ENCODE data around the gene L3MBTL4.
A peak's percentile ranks its signal among the peaks of the same experiment; 100 is the strongest.

Gene L3MBTL4

DNA sequence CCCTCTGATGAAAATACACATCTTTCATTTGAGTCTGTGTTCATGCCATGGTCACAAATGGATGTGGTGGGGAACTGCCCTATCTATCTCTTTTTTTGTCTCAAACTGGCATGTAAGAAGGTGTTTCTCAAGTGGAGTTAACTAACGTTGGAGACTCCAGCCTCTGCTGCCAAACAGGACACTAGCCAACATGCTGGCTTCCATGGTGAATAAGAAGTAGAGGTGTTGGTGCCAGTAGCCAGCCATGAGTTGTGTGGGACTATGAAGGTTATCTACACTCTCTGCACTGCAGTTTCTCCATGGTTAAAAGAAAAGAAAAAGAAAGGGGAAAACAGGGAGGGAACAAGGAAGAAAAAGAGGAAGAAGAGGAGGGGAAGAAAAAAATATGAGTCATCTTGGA, 370.4 kb downstream of the L3MBTL4 start:
- Histone ChIP-seq H4K8ac (ENCODE audit: low read length) (no peak overlapping the region), H3K36me3 (ENCODE audit: control insufficient read depth in 1 of 2, insufficient read depth in 2 of 2, low read depth in 1 of 2, low read length in 2 of 2) (no peaks in the 10 kb centered on the region), H3K4me2 (ENCODE audit: low read length, poor library complexity, severe bottlenecking) (no peak overlapping the region), H2BK12ac (ENCODE audit: low read length in 2 of 2) (no peak overlapping the region), H3K4me1 (ENCODE audit: control insufficient read depth, insufficient read depth, low read depth, low read length) (no peaks in the 10 kb centered on the region), H3K23ac (ENCODE audit: low read length in 2 of 2) (no peak overlapping the region), H3K4me3 (ENCODE audit: insufficient read depth in 1 of 2, low read depth in 1 of 2, low read length in 2 of 2) (no peak overlapping the region), H3K9ac (ENCODE audit: low read length) (no peak overlapping the region), H2AK5ac (ENCODE audit: low read length, severe bottlenecking) (no peak overlapping the region), H4K91ac (ENCODE audit: low read length) (no peak overlapping the region), H2BK5ac (ENCODE audit: low read depth, low read length, poor library complexity, severe bottlenecking) (no peak overlapping the region), H3K4ac (ENCODE audit: low read depth in 1 of 2, low read length in 2 of 2) (no peak overlapping the region), H3K9me3 (ENCODE audit: control insufficient read depth, low read length) (no peaks in the 10 kb centered on the region), H3K18ac (ENCODE audit: low read depth in 1 of 2, low read length in 2 of 2) (no peak overlapping the region), H2AFZ (ENCODE audit: low read depth, low read length) (no peak overlapping the region), H2BK15ac (ENCODE audit: low read depth, poor library complexity, severe bottlenecking) (no peak overlapping the region), H3K27ac (ENCODE audit: low read length, poor library complexity, severe bottlenecking) (no peak overlapping the region), H3K27me3 (ENCODE audit: control insufficient read depth in 1 of 2, insufficient read depth in 1 of 2, low read length in 2 of 2) (no peaks in the 10 kb centered on the region), H3K79me1 (replicated peaks; ENCODE audit: low read length, poor library complexity, severe bottlenecking) (no peaks in the 10 kb centered on the region), H3K14ac (ENCODE audit: low read length in 2 of 2) (no peak overlapping the region), H2BK120ac (ENCODE audit: low read depth, low read length) (no peak overlapping the region)
- no peak for DNase-seq
- WGBS: 85% methylated on average over 1 of the region's 1 CpG

DNA sequence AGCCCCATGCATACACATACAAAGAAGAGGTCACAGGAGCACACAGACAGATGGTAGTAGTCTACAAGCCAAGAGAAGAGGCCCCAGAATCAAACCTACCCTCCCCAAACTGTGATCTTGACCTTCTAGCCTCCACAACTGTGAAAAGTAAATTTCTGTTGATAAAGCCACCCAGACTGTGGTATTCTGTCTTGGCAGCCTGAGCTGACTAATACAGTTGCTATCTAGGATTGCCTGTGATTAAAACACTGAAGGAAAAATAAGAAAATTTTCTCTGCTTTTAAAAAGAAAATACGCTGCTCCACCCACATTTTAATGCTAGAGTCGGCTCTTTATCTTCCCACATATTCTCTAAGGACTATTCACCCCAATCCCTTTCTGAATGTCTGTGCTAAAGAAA, 375.7 kb downstream of the L3MBTL4 start:
- Histone ChIP-seq H3K36me3 (ENCODE audit: control insufficient read depth in 1 of 2, insufficient read depth in 2 of 2, low read depth in 1 of 2, low read length in 2 of 2) (no peaks in the 10 kb centered on the region), H3K79me1 (replicated peaks; ENCODE audit: low read length, poor library complexity, severe bottlenecking) (no peaks in the 10 kb centered on the region), H3K4me1 (ENCODE audit: control insufficient read depth, insufficient read depth, low read depth, low read length) (no peaks in the 10 kb centered on the region), H3K27ac (ENCODE audit: low read length, poor library complexity, severe bottlenecking) (no peak overlapping the region), H3K14ac (ENCODE audit: low read length in 2 of 2) (no peak overlapping the region), H2AK5ac (ENCODE audit: low read length, severe bottlenecking) (no peak overlapping the region), H2BK12ac (ENCODE audit: low read length in 2 of 2) (no peak overlapping the region), H3K9ac (ENCODE audit: low read length) (no peak overlapping the region), H2BK15ac (ENCODE audit: low read depth, poor library complexity, severe bottlenecking) (no peak overlapping the region), H3K27me3 (ENCODE audit: control insufficient read depth in 1 of 2, insufficient read depth in 1 of 2, low read length in 2 of 2) (no peaks in the 10 kb centered on the region), H3K23ac (ENCODE audit: low read length in 2 of 2) (no peak overlapping the region), H3K4me3 (ENCODE audit: insufficient read depth in 1 of 2, low read depth in 1 of 2, low read length in 2 of 2) (no peak overlapping the region), H3K9me3 (ENCODE audit: control insufficient read depth, low read length) (peaks cover 14% of the 10 kb centered on the region), H3K18ac (ENCODE audit: low read depth in 1 of 2, low read length in 2 of 2) (no peak overlapping the region), H2BK120ac (ENCODE audit: low read depth, low read length) (no peak overlapping the region), H4K91ac (ENCODE audit: low read length) (no peak overlapping the region), H3K4me2 (ENCODE audit: low read length, poor library complexity, severe bottlenecking) (no peak overlapping the region), H2BK5ac (ENCODE audit: low read depth, low read length, poor library complexity, severe bottlenecking) (no peak overlapping the region), H4K8ac (ENCODE audit: low read length) (no peak overlapping the region), H3K4ac (ENCODE audit: low read depth in 1 of 2, low read length in 2 of 2) (no peak overlapping the region), H2AFZ (ENCODE audit: low read depth, low read length) (no peak overlapping the region)
- DNase-seq: no peak
- WGBS: 92% methylated on average over 2 of the region's 2 CpGs

DNA sequence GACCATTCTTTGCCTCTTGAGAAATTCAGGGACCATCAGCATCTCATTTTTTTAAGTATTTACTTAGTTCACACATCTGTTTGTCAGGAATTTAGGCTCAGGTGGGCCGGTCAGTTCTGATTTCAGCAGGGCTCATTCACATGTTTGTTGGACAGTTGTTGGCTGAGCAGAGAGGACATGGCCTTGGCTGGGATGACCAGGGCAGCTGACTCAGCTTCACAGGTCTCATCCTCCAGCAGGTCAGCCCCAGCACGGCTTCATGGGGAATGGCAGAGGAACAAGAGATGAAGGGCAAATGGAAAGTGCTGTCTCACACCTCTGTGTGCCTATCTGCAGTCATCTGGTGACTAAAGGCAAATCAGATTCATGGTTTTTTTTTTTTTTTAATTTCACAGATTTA, 383.3 kb downstream of the L3MBTL4 start:
- H3K36me3 ChIP-seq (ENCODE audit: control insufficient read depth in 1 of 2, insufficient read depth in 2 of 2, low read depth in 1 of 2, low read length in 2 of 2): no peaks in the 10 kb centered on the region
- 69% methylated on average over 2 of the region's 2 CpGs for WGBS

DNA sequence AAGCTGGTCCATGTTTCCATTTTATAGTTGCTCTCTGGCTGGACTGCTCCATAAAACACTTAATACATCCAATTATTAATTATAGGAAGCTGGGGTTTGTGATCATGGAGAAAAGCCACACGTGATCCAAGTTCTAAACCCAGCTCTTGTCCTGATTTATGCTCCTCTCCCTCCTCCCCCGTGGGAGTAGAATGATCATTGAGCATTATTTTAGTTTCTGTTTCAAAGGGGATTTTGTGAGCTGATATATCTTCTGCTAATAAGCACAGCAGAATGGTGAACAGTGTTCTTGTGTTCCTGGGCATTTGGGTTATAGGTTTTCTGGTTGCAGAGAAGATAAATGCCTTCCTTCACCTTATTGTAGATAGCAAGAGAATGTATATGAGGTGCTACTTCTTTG, 383.7 kb downstream of the L3MBTL4 start:
- Histone ChIP-seq H3K36me3 (ENCODE audit: control insufficient read depth in 1 of 2, insufficient read depth in 2 of 2, low read depth in 1 of 2, low read length in 2 of 2) (no peaks in the 10 kb centered on the region), H2AK5ac (ENCODE audit: low read length, severe bottlenecking) (no peak overlapping the region), H3K9ac (ENCODE audit: low read length) (no peak overlapping the region), H3K4me2 (ENCODE audit: low read length, poor library complexity, severe bottlenecking) (no peak overlapping the region), H3K14ac (ENCODE audit: low read length in 2 of 2) (no peak overlapping the region), H2BK120ac (ENCODE audit: low read depth, low read length) (no peak overlapping the region), H3K4ac (ENCODE audit: low read depth in 1 of 2, low read length in 2 of 2) (no peak overlapping the region), H4K91ac (ENCODE audit: low read length) (no peak overlapping the region), H2BK15ac (ENCODE audit: low read depth, poor library complexity, severe bottlenecking) (no peak overlapping the region), H3K18ac (ENCODE audit: low read depth in 1 of 2, low read length in 2 of 2) (no peak overlapping the region), H2BK5ac (ENCODE audit: low read depth, low read length, poor library complexity, severe bottlenecking) (no peak overlapping the region), H3K27me3 (ENCODE audit: control insufficient read depth in 1 of 2, insufficient read depth in 1 of 2, low read length in 2 of 2) (no peaks in the 10 kb centered on the region), H3K9me3 (ENCODE audit: control insufficient read depth, low read length) (peaks cover 4% of the 10 kb centered on the region), H3K27ac (ENCODE audit: low read length, poor library complexity, severe bottlenecking) (no peak overlapping the region), H3K23ac (ENCODE audit: low read length in 2 of 2) (no peak overlapping the region), H3K79me1 (replicated peaks; ENCODE audit: low read length, poor library complexity, severe bottlenecking) (no peaks in the 10 kb centered on the region), H4K8ac (ENCODE audit: low read length) (no peak overlapping the region), H3K4me3 (ENCODE audit: insufficient read depth in 1 of 2, low read depth in 1 of 2, low read length in 2 of 2) (peak overlapping the region in 1 of 2 experiments; percentile 52), H2BK12ac (ENCODE audit: low read length in 2 of 2) (no peak overlapping the region), H2AFZ (ENCODE audit: low read depth, low read length) (no peak overlapping the region), H3K4me1 (ENCODE audit: control insufficient read depth, insufficient read depth, low read depth, low read length) (peaks cover 1% of the 10 kb centered on the region)
- 71% methylated on average over 1 of the region's 2 CpGs for WGBS
- DNase-seq: no peak

More for the DNA sequence above, 383.3 kb downstream of the L3MBTL4 start:
- Histone ChIP-seq H2BK120ac (ENCODE audit: low read depth, low read length) (no peak overlapping the region), H2AK5ac (ENCODE audit: low read length, severe bottlenecking) (no peak overlapping the region), H4K91ac (ENCODE audit: low read length) (no peak overlapping the region), H3K4me1 (ENCODE audit: control insufficient read depth, insufficient read depth, low read depth, low read length) (peaks cover 1% of the 10 kb centered on the region), H3K18ac (ENCODE audit: low read depth in 1 of 2, low read length in 2 of 2) (no peak overlapping the region), H3K14ac (ENCODE audit: low read length in 2 of 2) (peak overlapping the region in 1 of 2 experiments; percentile 36), H4K8ac (ENCODE audit: low read length) (no peak overlapping the region), H3K4ac (ENCODE audit: low read depth in 1 of 2, low read length in 2 of 2) (no peak overlapping the region), H3K23ac (ENCODE audit: low read length in 2 of 2) (no peak overlapping the region), H3K27me3 (ENCODE audit: control insufficient read depth in 1 of 2, insufficient read depth in 1 of 2, low read length in 2 of 2) (no peaks in the 10 kb centered on the region), H2AFZ (ENCODE audit: low read depth, low read length) (no peak overlapping the region), H2BK12ac (ENCODE audit: low read length in 2 of 2) (no peak overlapping the region), H3K79me1 (replicated peaks; ENCODE audit: low read length, poor library complexity, severe bottlenecking) (no peaks in the 10 kb centered on the region), H3K4me2 (ENCODE audit: low read length, poor library complexity, severe bottlenecking) (no peak overlapping the region), H2BK5ac (ENCODE audit: low read depth, low read length, poor library complexity, severe bottlenecking) (no peak overlapping the region), H2BK15ac (ENCODE audit: low read depth, poor library complexity, severe bottlenecking) (no peak overlapping the region), H3K9me3 (ENCODE audit: control insufficient read depth, low read length) (peaks cover 7% of the 10 kb centered on the region), H3K4me3 (ENCODE audit: insufficient read depth in 1 of 2, low read depth in 1 of 2, low read length in 2 of 2) (peak overlapping the region in 1 of 2 experiments; percentile 52), H3K27ac (ENCODE audit: low read length, poor library complexity, severe bottlenecking) (no peak overlapping the region), H3K9ac (ENCODE audit: low read length) (no peak overlapping the region)
- no peak for DNase-seq
